ENCODE results near the gene ADAMTS3. TPM values are rescaled to one million over a fixed set of nuclear protein-coding genes. Genes with fewer than 3 reads are reported as not detected.

ADAMTS3 gene
- total and polyA plus RNA-seq, 2 donors (not counting 1 experiment from before 2014, with no cell fraction given): not detected

GRCh38 chr4:72525938-72526337 is 43.1 kb downstream of the ADAMTS3 start:
- no peak overlapping the region for H3K27ac Mint-ChIP-seq
- WGBS (ENCODE audit: insufficient coverage): 33% methylated on average over 1 of the region's 2 CpGs
- no peaks in the 10 kb centered on the region for H3K4me1 Mint-ChIP-seq
- Histone ChIP-seq H2AFZ (ENCODE audit: insufficient read depth, low read depth, low read length, poor library complexity, severe bottlenecking) (no peak overlapping the region), H3K79me2 (ENCODE audit: control insufficient read depth, insufficient read depth, low read length) (no peaks in the 10 kb centered on the region), H3K4me2 (replicated peaks; ENCODE audit: low read depth, low read length, poor library complexity, severe bottlenecking) (no peak overlapping the region), H4K20me1 (ENCODE audit: control insufficient read depth, insufficient read depth, low read length, poor library complexity, severe bottlenecking) (no peaks in the 10 kb centered on the region), H3K4me3 (ENCODE audit: control extremely low read depth in 1 of 5, extremely low read depth in 1 of 5, insufficient read depth in 1 of 5, low read depth in 2 of 5, low read length in 4 of 5) (no peak overlapping the region), H3K36me3 (replicated peaks in 1 of 2; ENCODE audit: control extremely low read depth in 1 of 2, control insufficient read depth in 1 of 2, extremely low read depth in 1 of 2, insufficient read depth in 2 of 2, low read length in 1 of 2) (no peaks in the 10 kb centered on the region), H3K27me3 (replicated peaks in 1 of 4; ENCODE audit: control extremely low read depth in 1 of 4, control insufficient read depth in 3 of 4, insufficient read depth in 4 of 4, low read length in 3 of 4) (no peaks in the 10 kb centered on the region), H3K9ac (ENCODE audit: low read length) (no peak overlapping the region), H3K4me1 (ENCODE audit: control insufficient read depth in 2 of 2, insufficient read depth in 2 of 2, low read length in 2 of 2) (no peaks in the 10 kb centered on the region), H3K27ac (ENCODE audit: low read length in 2 of 2) (no peak overlapping the region), H3K9me3 (ENCODE audit: control extremely low read depth in 1 of 3, control insufficient read depth in 2 of 3, insufficient read depth in 1 of 3, low read length in 2 of 3) (peaks cover 0 to 2% (median 0%) of the 10 kb centered on the region in 3 donors)
- ChIA-PET POLR2A (no interaction called here), CTCF (no interaction called here)
- intact Hi-C loops (cut with micrococcal nuclease): no loop called here
- DNase-seq (no peak), ATAC-seq (ENCODE audit: low read depth) (no peak)
- H3K4me3 Mint-ChIP-seq: no peak overlapping the region
- no peaks in the 10 kb centered on the region for H3K9me3 Mint-ChIP-seq (ENCODE audit: insufficient read depth)
- no peaks in the 10 kb centered on the region for H3K27me3 Mint-ChIP-seq
- no peak for TF ChIP-seq CTCF (IDR thresholded peaks at IDR 0.05)

- Histone ChIP-seq H3K9ac (ENCODE audit: low read length) (no peak overlapping the region), H3K4me3 (ENCODE audit: control extremely low read depth in 1 of 5, extremely low read depth in 1 of 5, insufficient read depth in 1 of 5, low read depth in 2 of 5, low read length in 4 of 5) (no peak overlapping the region), H3K27me3 (replicated peaks in 1 of 4; ENCODE audit: control extremely low read depth in 1 of 4, control insufficient read depth in 3 of 4, insufficient read depth in 4 of 4, low read length in 3 of 4) (no peaks in the 10 kb centered on the region), H3K4me2 (replicated peaks; ENCODE audit: low read depth, low read length, poor library complexity, severe bottlenecking) (no peak overlapping the region), H4K20me1 (ENCODE audit: control insufficient read depth, insufficient read depth, low read length, poor library complexity, severe bottlenecking) (no peaks in the 10 kb centered on the region), H3K79me2 (ENCODE audit: control insufficient read depth, insufficient read depth, low read length) (no peaks in the 10 kb centered on the region), H2AFZ (ENCODE audit: insufficient read depth, low read depth, low read length, poor library complexity, severe bottlenecking) (no peak overlapping the region), H3K27ac (ENCODE audit: low read length in 2 of 2) (no peak overlapping the region), H3K36me3 (replicated peaks in 1 of 2; ENCODE audit: control extremely low read depth in 1 of 2, control insufficient read depth in 1 of 2, extremely low read depth in 1 of 2, insufficient read depth in 2 of 2, low read length in 1 of 2) (no peaks in the 10 kb centered on the region), H3K9me3 (ENCODE audit: control extremely low read depth in 1 of 3, control insufficient read depth in 2 of 3, insufficient read depth in 1 of 3, low read length in 2 of 3) (peaks cover 0 to 3% (median 0%) of the 10 kb centered on the region in 3 donors), H3K4me1 (ENCODE audit: control insufficient read depth in 2 of 2, insufficient read depth in 2 of 2, low read length in 2 of 2) (no peaks in the 10 kb centered on the region)
- CTCF ChIA-PET: no interaction called here
- no peak for DNase-seq
- no peak for TF ChIP-seq EZH2 (IDR thresholded peaks at IDR 0.05; ENCODE audit: borderline replicate concordance, insufficient read depth, low read depth, low read length, poor library complexity, severe bottlenecking)
- TF ChIP-seq CTCF (IDR thresholded peaks at IDR 0.05): no peak
- no peaks in the 10 kb centered on the region for H3K9me3 Mint-ChIP-seq (ENCODE audit: insufficient read depth)
- H3K27ac Mint-ChIP-seq: no peak overlapping the region
- H3K4me1 Mint-ChIP-seq: no peaks in the 10 kb centered on the region
- H3K4me3 Mint-ChIP-seq: no peak overlapping the region
- ATAC-seq (ENCODE audit: low read depth): no peak
- POLR2A ChIA-PET: no interaction called here
- WGBS (ENCODE audit: insufficient coverage): 60% methylated on average over 1 of the region's 3 CpGs
- H3K27me3 Mint-ChIP-seq: no peaks in the 10 kb centered on the region
- intact Hi-C loops (cut with micrococcal nuclease): no loop called here
These were observed 46.6 kb downstream of the ADAMTS3 start for GRCh38 chr4:72522440-72522839.
